GM19395 (cell line): ENCODE data around the gene CCDC97.

Experiments used
- ATAC-seq: cut with Tn5 transposase; IDR thresholded peaks from one replicate; pipeline ENCODE4 v1.9.1; 2021; ENCODE audit warnings: mild to moderate bottlenecking, moderate library complexity; ENCODE audit not compliant: unreplicated experiment

The CCDC97 gene

DNA sequence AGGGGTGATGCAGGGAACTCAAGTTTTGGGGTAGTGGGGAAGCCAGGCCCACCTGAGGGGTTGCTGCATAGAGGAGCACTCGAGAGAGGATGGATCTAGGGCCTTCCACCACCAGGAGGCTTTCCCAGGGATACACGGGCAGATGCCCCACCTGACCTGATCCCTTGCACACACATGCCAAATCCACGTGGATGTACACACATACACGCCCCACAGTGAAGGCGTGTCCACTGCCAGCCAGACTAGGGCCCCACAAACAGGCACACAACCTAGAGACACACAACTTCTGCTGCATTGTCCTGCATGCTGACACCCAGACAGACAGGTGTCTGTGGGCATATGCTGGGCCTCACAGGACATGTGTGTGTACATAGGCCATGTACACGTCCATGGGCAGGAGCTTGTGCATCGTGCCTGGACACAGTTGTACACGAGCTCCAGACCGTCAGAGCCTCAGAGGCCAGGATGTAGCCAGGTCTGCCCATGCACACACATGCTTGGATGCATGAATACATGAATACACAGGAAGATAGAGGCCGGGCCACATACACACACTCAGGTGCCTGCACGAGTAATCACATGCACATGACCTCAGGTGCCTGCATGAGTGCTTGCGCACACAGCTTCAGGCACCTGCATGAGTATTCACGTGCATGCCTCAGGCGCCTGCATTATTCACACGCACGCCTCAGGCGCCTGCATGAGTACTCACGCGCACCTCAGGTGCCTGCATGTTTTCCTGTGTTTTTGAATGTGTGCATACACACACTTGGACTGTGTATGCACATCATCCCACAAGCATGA lies 8.9 kb downstream of the CCDC97 start:
- no peak for ATAC-seq

DNA sequence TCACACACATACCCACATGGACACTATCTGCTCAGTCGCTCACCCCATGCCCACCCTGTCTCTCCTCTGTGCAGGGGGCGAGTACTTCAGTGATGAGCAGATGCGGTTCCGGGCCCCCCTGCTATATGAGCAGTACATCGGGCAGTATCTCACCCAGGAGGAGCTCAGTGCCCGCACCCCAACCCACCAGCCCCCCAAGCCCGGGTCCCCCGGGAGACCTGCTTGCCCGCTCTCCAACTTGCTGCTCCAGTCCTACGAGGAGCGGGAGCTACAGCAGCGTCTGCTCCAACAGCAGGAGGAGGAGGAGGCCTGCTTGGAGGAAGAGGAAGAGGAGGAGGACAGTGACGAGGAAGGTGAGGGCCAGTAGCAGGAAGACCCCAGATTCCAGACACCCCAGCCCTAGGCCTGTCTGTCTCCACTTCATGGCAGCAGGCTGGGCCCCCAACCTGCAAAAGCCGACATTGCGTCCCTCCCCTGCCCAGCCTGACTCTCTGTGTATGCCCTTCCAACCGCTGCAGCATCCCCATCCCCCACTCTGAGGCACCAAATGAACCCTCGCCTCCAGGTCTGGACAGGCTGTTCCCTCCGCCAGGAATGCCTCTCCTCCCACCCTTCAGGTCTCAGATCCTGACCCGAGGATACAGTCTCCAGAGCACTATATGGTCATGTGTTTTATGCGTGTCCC lies 9.7 kb downstream of the CCDC97 start:
- ATAC-seq, result no peak

DNA sequence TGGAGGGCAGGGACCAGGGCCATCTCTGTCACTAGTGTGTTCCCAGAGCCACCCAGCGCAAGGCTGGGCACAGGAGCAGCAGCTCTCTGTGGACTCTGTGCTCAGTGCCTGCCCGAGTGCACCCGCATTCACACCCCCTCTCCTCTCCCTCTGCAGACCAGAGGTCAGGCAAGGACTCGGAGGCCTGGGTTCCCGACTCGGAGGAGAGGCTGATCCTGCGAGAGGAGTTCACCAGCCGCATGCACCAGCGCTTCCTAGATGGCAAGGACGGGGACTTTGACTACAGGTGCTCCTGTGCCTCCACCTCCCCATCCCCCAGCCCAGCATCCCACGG lies 10.2 kb downstream of the CCDC97 start:
- ATAC-seq, result no peak

DNA sequence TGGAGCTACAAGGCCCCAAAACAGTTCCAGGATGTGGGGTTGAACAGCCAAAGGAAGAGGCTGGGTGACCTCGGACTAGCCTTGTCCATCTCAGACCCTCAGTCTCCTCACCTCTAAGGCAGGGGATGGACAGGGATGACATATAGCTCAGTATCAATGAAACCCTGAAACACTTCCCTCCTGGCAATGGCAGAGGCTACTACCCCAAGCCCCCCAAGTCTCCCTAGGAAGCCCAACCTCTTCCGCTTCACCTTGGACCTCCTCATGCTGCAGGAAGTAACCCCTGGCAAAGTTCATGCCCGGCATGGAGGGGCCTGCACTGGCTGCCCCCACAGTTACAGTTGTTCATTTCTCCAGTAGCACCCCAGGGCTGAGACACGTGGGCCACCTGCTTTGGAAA lies 10.6 kb downstream of the CCDC97 start:
- ATAC-seq, result no peak

DNA sequence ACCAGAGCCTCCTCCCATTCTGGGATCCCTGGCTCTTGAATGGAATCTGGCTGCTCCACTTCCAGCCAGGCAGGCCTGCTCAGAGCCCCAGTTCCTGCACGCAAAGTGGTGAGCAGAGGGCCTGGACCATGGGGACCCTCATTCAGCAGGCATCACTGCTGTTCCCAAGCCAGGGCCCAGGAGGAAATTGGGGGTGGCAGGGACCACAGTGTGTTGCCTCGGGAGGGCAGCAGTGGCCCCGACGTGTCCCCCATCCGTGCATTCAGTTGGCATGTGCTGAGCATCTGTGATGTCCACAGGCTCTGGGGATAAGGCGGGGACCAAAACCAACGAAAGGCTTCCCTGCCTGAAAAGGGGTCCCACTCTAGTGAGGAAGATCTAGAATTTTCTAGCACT lies 11.2 kb downstream of the CCDC97 start:
- no peak for ATAC-seq

DNA sequence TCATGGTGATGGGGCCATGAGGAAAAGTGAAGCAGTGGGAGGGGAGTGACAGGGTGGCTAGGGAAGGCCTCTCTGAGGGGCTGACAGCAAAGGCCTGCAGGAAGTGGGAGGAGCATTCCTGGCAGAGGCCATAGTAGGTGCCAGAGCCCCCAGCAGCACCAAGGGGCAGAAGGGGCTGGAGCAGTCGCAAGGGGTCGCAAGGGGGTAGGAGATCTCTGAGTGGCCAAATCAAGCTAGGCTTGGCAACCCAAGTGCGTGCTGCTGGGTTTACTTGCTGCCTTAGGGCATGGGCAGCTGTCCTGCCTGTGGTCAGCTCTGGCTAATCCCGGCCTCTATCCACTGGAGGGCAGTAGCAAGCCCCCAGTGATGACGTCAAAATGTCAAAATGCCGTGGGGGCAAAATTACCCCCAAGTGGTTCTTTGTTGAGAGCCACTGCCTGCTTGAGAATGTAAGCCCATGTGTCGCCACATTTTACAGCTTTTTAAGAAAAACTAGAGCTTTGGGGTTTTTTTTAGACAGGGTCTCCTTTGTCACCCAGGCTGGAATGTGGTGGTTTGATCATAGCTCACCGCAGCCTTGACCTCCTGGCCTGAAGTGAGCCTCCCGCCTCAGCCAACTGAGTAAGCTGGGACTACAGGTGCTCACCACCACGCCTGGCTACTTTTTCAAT lies 11.8 kb downstream of the CCDC97 start:
- ATAC-seq, result no peak

DNA sequence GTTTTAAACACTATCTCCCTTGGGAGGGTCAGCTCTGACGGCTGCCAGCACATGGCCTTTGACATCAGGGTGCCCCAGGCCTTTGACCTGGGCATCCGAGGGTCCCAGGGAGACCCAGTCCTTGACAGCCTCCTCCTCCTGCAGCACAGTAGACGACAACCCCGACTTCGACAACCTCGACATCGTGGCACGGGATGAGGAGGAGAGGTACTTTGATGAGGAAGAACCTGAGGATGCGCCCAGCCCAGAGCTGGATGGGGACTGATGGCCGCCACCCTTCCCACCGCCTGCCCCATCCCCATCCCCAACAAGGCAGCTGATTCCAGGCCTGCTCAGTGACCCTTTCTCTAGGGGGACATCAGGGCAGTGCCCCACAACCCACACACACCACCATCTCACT lies 12.5 kb downstream of the CCDC97 start:
- ATAC-seq, result no peak

DNA sequence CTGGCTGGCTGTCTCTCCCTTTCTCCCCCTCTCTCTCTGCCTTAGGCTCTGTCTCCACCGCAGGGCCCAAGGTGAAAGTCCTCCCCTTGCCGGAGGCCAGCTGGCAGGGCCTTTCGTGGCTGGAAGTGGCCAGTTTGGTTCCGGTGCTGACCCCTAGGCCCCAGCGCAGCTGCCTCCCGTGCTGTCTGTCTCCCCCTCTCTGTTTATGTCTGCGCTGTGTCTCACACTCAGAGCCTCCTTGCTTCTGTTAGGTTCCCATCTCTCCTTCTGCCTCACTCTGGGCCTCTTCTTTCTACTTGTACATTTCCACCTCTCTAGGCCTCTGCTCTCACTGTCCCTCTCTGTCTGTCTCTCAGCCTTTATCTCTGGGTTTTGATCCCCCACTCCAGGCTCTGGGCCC lies 13.1 kb downstream of the CCDC97 start:
- ATAC-seq, result no peak

DNA sequence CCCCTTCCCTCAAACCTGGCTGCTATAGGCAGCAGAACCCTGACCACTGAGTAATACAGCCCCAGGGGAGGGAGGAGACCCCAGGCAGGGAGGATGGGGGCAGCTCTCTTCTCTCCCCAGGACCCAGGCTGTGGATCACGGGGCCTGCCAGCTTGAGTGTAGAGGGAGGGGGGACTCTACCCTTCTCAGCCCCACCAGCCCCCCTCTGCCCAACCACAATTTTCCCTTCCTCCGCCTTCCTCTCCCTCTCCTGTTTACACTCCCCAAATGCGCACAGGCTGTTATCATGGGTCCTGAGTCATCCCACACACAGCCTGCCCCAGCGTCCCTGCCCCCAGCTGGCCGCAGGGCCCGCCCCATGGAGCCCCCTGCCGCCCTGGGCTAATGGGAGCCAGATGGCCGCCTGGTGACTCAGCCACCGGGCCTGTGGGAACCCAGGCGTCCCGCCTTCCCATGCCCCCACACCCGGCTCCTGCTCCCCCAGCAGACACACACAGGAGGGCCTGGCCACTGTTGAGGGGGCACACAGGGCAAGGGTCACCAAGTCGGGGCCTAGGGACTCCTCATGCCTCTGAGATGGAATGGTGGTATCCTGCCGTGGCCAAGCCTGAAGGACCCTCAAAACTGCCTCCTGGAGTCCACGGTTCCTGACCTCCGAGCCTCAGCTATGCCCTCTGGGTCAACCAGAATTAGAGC lies 13.6 kb downstream of the CCDC97 start:
- no peak for ATAC-seq

DNA sequence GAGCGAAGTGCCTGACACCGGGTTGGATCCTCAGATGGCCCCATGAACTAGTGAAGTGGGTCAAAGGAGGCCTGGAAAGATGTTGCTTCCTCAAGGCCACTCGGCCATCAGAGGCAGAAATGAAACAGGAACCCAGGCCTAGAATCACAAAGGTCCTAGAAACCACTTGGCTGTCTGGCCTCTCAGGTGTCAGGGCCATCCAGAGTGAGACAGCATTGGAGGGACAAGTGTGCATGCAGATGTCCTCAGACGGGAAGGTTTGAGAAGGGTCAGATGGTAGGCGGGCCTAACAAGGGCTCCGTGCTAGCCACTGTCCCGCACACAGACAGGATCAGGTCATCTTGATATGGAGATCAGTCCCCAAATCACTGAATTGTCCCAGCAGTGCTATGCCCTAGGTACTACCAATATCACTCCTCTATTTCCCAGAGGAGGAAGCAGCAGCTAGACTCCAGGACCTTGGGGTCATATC lies 14.3 kb downstream of the CCDC97 start:
- ATAC-seq, result no peak

DNA sequence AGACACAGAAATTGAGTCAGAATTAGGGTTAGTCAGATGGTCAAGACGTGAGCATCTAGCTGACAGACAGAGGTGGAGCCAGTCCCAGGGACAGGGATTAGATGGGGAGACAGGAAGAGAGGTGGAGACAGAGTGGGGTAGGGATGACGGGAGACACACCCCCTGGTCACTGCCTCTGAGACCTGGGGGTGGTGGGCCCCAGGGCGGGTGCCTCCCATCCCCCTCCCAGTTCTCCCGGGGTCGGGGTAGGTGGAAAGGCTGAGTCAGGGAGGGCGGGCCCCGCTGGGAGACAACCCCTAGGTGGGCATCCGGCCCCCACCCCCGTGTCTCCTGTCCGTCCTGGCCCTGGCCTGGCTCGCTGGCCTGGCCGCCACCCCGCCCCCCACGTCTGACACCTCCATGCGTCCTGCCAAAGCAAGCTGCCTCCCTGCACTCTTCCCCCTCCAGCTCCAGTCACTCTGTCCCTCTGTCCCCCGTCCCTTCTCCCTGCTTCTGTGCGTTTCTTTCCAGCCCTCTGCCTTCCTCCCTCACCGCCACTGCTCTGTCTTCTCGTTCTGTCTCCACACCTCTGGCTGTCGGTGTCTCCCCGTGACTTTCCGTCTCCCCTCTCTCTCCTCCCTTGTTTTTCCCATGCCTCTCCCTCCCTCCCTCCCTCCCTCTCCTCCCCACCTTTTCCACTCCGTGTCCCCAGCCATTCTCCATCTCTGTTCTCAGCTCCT lies 15.1 kb downstream of the CCDC97 start:
- ATAC-seq, result no peak

DNA sequence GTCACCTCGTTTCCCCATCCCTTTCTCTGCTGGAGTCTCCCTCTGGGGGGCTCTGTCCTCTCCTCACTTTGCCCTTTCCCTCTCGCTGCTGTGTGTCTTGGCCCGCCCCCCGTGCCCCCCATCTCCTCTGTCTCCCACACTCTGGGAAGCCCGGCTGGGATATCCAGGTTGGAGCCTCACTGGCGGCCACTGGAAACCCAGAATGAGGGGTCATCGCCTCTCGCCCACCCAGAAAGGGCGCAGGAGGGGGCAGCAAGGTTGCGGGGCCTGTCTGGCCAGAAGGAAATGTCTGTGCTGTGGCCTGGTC lies 15.6 kb downstream of the CCDC97 start:
- no peak for ATAC-seq

DNA sequence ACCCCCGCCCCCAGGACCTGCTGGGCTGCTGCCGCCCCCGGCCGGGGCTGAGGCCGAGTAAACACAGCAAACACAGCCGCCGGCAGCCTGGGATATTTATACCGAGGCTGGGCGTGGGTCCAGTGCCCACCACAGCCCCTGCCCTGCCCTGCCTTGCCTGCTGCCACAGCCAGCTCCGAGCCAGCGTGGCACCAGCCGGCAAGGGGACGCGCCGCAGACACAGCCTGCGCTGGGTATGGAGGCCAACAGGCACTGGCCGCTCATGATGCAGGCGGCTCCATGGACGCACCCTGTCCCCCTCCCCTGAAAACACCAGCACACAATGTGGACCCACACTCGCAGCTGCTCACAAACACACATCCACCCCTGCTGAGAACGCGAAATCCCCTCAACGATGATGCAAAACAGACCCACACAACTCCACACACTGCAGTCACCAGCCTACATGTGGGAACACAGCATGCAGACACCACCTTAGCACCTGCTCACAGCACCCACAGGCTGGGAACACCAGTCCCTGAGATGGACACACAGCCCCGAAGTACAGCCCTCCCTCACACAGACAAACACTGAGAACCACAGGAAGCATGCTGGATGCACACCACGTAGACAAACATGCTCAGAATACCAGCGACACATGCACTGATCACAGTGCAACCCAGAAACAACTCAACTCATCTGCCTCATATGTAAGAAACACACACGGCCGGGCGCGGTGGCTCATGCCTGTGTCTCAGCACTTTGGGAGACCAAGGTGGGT lies 16.2 kb downstream of the CCDC97 start:
- no peak for ATAC-seq

DNA sequence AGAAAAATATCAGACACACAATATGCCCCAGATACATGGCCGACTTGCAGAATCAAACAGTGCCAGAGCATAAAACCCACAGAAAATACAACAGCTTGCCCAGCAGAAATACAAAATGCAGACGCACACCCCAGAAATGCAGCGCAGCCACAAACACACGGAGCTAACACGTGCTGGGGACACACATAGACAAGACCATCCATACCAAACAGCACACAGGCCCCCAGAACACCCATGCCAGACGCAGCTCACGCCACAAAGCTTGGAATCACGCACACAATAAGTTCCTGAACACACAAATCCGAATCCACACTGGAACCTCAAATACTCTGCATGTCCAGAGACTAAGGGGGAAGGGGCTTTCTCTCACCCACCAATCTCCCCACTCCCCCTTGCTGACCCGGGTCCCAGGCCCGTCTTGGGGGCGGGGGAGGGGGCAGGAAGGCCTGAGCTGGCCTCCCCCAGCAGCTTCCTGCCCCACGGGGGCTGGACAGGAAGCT lies 17.2 kb downstream of the CCDC97 start:
- ATAC-seq, result peak; percentile 15

DNA sequence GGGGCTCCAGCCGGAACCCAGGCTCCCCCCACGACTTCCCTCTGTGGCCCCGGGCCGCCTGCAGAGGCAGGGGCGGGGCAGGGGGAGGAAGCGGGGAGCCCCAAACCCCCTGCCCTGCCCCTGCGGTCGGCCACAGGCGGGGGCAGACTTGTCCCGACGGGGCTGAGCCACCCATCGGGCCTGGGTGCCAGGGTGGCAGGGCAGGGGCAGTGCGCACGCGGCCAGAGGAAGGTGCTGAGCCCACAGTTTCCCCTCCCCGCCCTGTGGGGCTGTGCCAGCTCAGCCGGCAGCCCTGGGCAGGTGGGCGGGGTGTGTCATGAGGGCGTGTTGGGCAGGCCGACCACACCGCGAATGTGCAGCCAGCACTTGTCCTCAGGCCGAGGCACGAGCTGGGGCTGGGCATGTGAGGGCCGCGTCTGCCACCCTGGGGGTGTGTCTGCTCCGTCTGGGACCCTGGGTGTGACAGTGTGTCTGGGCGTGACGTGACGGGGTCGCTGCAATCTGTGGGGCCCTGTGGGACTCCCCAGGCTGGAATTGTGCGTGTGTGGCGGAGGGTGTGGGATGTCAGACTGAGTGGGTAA lies 17.7 kb downstream of the CCDC97 start:
- peak; percentile 53 for ATAC-seq

DNA sequence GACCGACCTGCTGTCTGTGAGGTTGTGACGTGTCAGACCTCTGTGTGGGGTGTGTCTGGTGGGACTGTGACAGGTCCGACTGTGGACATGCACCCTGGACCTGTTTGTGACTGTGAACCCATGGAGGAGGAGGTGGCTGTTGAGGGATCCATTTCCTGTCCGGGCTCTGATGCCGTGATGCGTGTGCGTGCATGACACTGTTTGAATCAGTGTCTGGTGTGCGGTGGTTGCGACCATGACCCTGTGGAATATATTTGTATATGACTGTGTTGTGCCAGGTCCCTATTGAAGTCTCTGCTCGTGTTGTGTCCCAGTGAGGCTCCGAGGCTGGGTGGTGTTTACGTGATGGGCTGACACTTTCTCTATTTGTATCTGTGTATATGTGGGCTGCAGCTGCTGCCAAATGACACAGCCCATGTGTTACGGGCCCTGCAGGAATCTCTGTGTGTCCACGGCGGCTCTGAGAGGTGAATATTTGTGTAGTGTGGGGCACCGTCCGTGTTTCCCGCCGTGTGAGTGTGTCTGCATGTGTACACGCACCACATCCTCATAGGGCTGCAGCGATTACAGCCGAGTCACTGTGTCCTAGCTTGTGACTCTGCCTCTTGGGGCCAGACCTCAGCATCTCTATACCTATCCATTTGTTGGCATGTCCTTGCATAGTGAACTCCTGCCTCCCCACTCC lies 18.3 kb downstream of the CCDC97 start:
- no peak for ATAC-seq

DNA sequence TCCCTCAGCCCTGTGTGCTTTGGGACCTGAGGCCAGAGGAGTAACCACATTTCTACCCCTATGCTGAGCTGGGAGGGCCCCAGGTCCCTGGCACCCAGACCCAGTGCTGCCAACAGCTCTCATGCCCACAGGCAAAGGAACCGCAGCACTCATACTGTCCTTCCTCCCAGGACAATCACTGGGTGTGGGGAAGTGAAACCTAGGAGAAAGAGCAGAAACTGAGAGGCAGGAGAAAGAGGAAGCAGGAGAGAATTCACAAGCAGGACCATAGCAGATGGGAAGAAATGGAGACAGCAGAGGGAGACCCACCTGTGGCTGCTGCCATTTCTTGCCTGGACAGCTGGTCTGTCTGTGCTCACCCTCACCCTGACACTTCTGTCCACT lies 18.9 kb downstream of the CCDC97 start:
- no peak for ATAC-seq

DNA sequence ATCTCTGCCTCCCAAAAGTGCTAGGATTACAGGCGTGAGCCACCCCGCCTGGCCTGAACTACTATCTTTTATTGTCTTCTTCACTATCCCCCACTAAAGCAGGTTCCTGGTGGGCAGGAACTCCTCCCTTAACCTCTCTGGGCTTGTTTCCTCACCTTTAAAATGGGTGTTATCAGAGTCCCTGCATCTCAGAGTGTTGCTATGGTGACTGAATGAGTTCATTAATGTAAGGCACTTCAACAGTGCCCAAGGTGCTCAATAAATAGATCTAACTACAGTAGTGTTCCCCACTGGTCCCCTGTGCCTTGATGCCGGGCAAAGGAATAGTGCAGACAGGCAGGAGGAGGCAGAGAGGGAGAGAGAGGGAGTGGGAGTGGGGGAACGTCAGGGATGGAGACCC lies 20.5 kb downstream of the CCDC97 start:
- no peak for ATAC-seq
